SK-N-SH (cell line): Measurements from ENCODE around the gene APBA2. TPM values are rescaled to one million over a fixed set of nuclear protein-coding genes. Genes with fewer than 3 reads are reported as not detected.

Experiments used
- CTCF ChIA-PET: fragments of 300-600, 350-600 bp; formaldehyde crosslinking; extraction: SDS; loops from one replicate; lab custom pipeline; 2021; lab: Yijun Ruan, JAX
- POLR2A ChIA-PET: fragments of 350-600 bp; sonication (Branson Sonifier 250); formaldehyde crosslinking; extraction: SDS; loops from one replicate; lab custom pipeline; 2020; ENCODE audit warnings: antibody characterized with exemption, inconsistent platforms; lab: Yijun Ruan, JAX
- DNase-seq: peaks from one replicate; pipeline ENCODE4 v3.0.0; 2012
- H2AFZ ChIP-seq: fragments of 200-600 bp; sonication (generic); 2 replicates; pipeline ENCODE4 v1.8.1; 2016; ENCODE audit warnings: antibody characterized with exemption, mild to moderate bottlenecking, low read depth
- H3F3A ChIP-seq: fragments of 200-600 bp; sonication (generic); replicated peaks from 2 replicates; pipeline ENCODE3; 2016; ENCODE audit warnings: antibody characterized with exemption, mild to moderate bottlenecking; ENCODE audit not compliant: insufficient read depth
- H3K27ac ChIP-seq, 2 experiments: fragments of 200-500 bp in 1 of 2; fragments of 200-600 bp in 1 of 2; sonication (Bioruptor generic) in 1 of 2; sonication (generic), shearing (Covaris generic) in 1 of 2; 2 replicates each; pipeline versions ENCODE4 v1.5.1 to v1.6.1; 2014 to 2016; ENCODE audit warnings: low read depth in 2 of 2, inconsistent platforms in 1 of 2, low read length in 1 of 2, mild to moderate bottlenecking in 1 of 2, mixed read lengths in 1 of 2
- H3K27me3 ChIP-seq: fragments of 200-600 bp; sonication (generic), shearing (Covaris generic); 2 replicates; pipeline ENCODE4 v1.6.1; 2016; ENCODE audit warnings: mixed run types; ENCODE audit not compliant: insufficient read depth
- H3K36me3 ChIP-seq, 2 experiments: fragments of 200-500 bp in 1 of 2; fragments of 200-600 bp in 1 of 2; sonication (Bioruptor generic) in 1 of 2; sonication (generic) in 1 of 2; replicated peaks in 1 of 2; 2 replicates each; pipeline versions ENCODE3 to v1.5.1; 2014 to 2016; ENCODE audit warnings: low read length in 1 of 2, mild to moderate bottlenecking in 1 of 2; ENCODE audit not compliant: insufficient read depth in 2 of 2, control insufficient read depth in 1 of 2
- H3K4me1 ChIP-seq, 2 experiments: fragments of 200-500 bp in 1 of 2; fragments of 200-600 bp in 1 of 2; sonication (Bioruptor generic) in 1 of 2; sonication (generic), shearing (Covaris generic) in 1 of 2; 2 replicates each; pipeline versions ENCODE4 v1.5.1 to v1.6.1; 2014 to 2016; ENCODE audit warnings: low read depth in 1 of 2, low read length in 1 of 2, mixed run types in 1 of 2; ENCODE audit not compliant: insufficient read depth in 2 of 2, control insufficient read depth in 1 of 2
- H3K4me2 ChIP-seq: fragments of 200-600 bp; sonication (generic), shearing (Covaris generic); 2 replicates; pipeline ENCODE4 v1.6.1; 2017; ENCODE audit warnings: mixed run types
- H3K4me3 ChIP-seq, 2 experiments: fragments of 200-500 bp in 1 of 2; fragments of 200-600 bp in 1 of 2; sonication (Bioruptor generic) in 1 of 2; sonication (generic), shearing (Covaris generic) in 1 of 2; 2 replicates each; pipeline versions ENCODE4 v1.5.1 to v1.8.1; 2014 to 2016; ENCODE audit warnings: low read depth in 2 of 2, inconsistent platforms in 1 of 2, low read length in 1 of 2, mild to moderate bottlenecking in 1 of 2, mixed read lengths in 1 of 2, moderate library complexity in 1 of 2
- H3K79me2 ChIP-seq: fragments of 200-600 bp; sonication (generic); 2 replicates; pipeline ENCODE4 v1.8.1; 2017; ENCODE audit warnings: mild to moderate bottlenecking; ENCODE audit not compliant: insufficient read depth
- H3K9ac ChIP-seq: fragments of 200-600 bp; sonication (generic); 2 replicates; pipeline ENCODE4 v1.6.1; 2017; ENCODE audit warnings: mixed run types
- H3K9me2 ChIP-seq: fragments of 200-600 bp; sonication (generic); 2 replicates; pipeline ENCODE4 v1.6.1; 2017; ENCODE audit warnings: mixed run types
- H3K9me3 ChIP-seq: fragments of 200-600 bp; sonication (generic); 2 replicates; pipeline ENCODE4 v1.6.1; 2017; ENCODE audit warnings: mixed run types, mild to moderate bottlenecking, moderate library complexity
- H4K20me1 ChIP-seq: fragments of 200-600 bp; sonication (generic); 2 replicates; pipeline ENCODE4 v1.6.1; 2017; ENCODE audit warnings: mild to moderate bottlenecking, mixed run types; ENCODE audit not compliant: insufficient read depth
- EP300 ChIP-seq, 2 experiments: IDR thresholded peaks; 2 replicates each; pipeline versions ENCODE4 v1.4.0 to v1.6.1; 2012; ENCODE audit warnings: borderline replicate concordance in 1 of 2, low read depth in 1 of 2, low read length in 1 of 2
- FOXJ3 ChIP-seq: sonication (generic); formaldehyde crosslinking; IDR thresholded peaks from 2 replicates; pipeline ENCODE4 v1.5.1; 2020; ENCODE audit warnings: mild to moderate bottlenecking, missing genetic modification reagents
- FOXM1 ChIP-seq: IDR thresholded peaks from 2 replicates; pipeline ENCODE4 v1.4.0; 2012; ENCODE audit warnings: low read depth, mild to moderate bottlenecking
- NFIC ChIP-seq: IDR thresholded peaks from 2 replicates; pipeline ENCODE4 v1.4.0; 2012; ENCODE audit warnings: borderline replicate concordance
- NRF1 ChIP-seq: IDR thresholded peaks from 2 replicates; pipeline ENCODE4 v1.6.1; 2012; ENCODE audit warnings: low read depth, mild to moderate bottlenecking, low read length
- RAD21 ChIP-seq: IDR thresholded peaks from 2 replicates; pipeline ENCODE4 v1.6.1; 2012; ENCODE audit warnings: mild to moderate bottlenecking, low read length
- SIN3A ChIP-seq: IDR thresholded peaks from 2 replicates; pipeline ENCODE4 v1.6.1; 2012; ENCODE audit warnings: low read depth, mild to moderate bottlenecking, low read length, moderate library complexity, borderline replicate concordance
- TCF12 ChIP-seq: IDR thresholded peaks from 2 replicates; pipeline ENCODE4 v1.4.0; 2012
- TEAD4 ChIP-seq: IDR thresholded peaks from 2 replicates; pipeline ENCODE4 v1.4.0; 2012; ENCODE audit warnings: mild to moderate bottlenecking, borderline replicate concordance; ENCODE audit not compliant: insufficient read depth
- WGBS: methylation state at CpG from one replicate; pipeline ENCODE4 v1.1.6; 2017; ENCODE audit warnings: low lambda C conversion rate; 5-methylcytosine and 5-hydroxymethylcytosine counted together
- polyA plus RNA-seq, 3 experiments: library from polyadenylated mRNA; depleted of rRNA; stranded (reverse); fragments of >200 nt; gene quantifications; 2 replicates each; pipeline ENCODE4 v1.2.3, GENCODE V29; 2012
- TF ChIP-seq, protein P1 (sequence below): IDR thresholded peaks from 2 replicates; pipeline ENCODE4 v1.6.1; 2012; ENCODE audit warnings: mild to moderate bottlenecking, low read depth, low read length, moderate library complexity
- TF ChIP-seq, protein P2 (sequence below): IDR thresholded peaks from 2 replicates; pipeline ENCODE4; 2012
- TF ChIP-seq, protein P3 (sequence below): IDR thresholded peaks from 2 replicates; pipeline ENCODE4 v1.4.0; 2012; ENCODE audit warnings: low read depth, borderline replicate concordance
- TF ChIP-seq, protein P4 (sequence below): IDR thresholded peaks from 2 replicates; pipeline ENCODE4 v1.4.0; 2012; ENCODE audit warnings: low read depth

The APBA2 gene
- polyA plus RNA-seq, 1 of the 3 experiments (the other 2 are of a cell fraction), result 12.7 TPM

DNA sequence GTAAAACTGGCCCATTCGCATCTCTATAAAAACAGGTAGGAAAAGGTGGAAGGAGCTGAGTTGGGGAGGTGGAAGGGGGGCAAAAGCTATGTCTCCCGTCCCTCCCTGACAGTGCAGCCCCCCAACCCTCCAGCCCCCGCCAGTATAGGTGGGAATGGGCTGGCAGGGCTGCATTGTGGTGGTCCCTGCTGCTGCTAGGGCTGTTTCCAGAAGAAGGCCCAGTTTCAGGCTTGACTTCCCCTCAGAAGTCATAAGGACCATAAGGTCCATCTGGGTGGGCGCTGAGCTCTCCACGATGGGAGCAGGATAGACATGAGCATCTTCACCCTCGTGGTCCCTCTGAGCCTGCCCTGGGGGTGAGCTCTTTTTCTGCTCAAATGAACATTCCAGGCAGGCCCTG, 44.2 kb downstream of the APBA2 start:
- no peak overlapping the region for H3K9ac ChIP-seq
- H3K79me2 ChIP-seq, result no peaks in the 10 kb centered on the region
- no peaks in the 10 kb centered on the region for H3F3A ChIP-seq
- H3K36me3 ChIP-seq, result no peaks in the 10 kb centered on the region
- POLR2A ChIA-PET, result no interaction called here
- WGBS, result 67% methylated on average over 6 of the region's 6 CpGs
- no peak for DNase-seq
- H3K27me3 ChIP-seq, result no peaks in the 10 kb centered on the region
- TF ChIP-seq, protein P1, sequence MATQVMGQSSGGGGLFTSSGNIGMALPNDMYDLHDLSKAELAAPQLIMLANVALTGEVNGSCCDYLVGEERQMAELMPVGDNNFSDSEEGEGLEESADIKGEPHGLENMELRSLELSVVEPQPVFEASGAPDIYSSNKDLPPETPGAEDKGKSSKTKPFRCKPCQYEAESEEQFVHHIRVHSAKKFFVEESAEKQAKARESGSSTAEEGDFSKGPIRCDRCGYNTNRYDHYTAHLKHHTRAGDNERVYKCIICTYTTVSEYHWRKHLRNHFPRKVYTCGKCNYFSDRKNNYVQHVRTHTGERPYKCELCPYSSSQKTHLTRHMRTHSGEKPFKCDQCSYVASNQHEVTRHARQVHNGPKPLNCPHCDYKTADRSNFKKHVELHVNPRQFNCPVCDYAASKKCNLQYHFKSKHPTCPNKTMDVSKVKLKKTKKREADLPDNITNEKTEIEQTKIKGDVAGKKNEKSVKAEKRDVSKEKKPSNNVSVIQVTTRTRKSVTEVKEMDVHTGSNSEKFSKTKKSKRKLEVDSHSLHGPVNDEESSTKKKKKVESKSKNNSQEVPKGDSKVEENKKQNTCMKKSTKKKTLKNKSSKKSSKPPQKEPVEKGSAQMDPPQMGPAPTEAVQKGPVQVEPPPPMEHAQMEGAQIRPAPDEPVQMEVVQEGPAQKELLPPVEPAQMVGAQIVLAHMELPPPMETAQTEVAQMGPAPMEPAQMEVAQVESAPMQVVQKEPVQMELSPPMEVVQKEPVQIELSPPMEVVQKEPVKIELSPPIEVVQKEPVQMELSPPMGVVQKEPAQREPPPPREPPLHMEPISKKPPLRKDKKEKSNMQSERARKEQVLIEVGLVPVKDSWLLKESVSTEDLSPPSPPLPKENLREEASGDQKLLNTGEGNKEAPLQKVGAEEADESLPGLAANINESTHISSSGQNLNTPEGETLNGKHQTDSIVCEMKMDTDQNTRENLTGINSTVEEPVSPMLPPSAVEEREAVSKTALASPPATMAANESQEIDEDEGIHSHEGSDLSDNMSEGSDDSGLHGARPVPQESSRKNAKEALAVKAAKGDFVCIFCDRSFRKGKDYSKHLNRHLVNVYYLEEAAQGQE, result no peak
- TF ChIP-seq SIN3A (no peak), RAD21 (no peak), FOXM1 (no peak), NFIC (no peak), FOXJ3 (CRISPR knock-in tag) (no peak), EP300 (IDR thresholded peaks at IDR 0.05; ENCODE audit: borderline replicate concordance in 1 of 2, low read depth in 1 of 2, low read length in 1 of 2) (no peak), NRF1 (no peak), TCF12 (no peak), TEAD4 (no peak)
- TF ChIP-seq, protein P2, sequence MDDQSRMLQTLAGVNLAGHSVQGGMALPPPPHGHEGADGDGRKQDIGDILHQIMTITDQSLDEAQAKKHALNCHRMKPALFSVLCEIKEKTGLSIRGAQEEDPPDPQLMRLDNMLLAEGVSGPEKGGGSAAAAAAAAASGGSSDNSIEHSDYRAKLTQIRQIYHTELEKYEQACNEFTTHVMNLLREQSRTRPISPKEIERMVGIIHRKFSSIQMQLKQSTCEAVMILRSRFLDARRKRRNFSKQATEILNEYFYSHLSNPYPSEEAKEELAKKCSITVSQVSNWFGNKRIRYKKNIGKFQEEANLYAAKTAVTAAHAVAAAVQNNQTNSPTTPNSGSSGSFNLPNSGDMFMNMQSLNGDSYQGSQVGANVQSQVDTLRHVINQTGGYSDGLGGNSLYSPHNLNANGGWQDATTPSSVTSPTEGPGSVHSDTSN, result no peak
- TF ChIP-seq, protein P3, sequence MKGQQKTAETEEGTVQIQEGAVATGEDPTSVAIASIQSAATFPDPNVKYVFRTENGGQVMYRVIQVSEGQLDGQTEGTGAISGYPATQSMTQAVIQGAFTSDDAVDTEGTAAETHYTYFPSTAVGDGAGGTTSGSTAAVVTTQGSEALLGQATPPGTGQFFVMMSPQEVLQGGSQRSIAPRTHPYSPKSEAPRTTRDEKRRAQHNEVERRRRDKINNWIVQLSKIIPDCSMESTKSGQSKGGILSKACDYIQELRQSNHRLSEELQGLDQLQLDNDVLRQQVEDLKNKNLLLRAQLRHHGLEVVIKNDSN, result no peak
- TF ChIP-seq, protein P4, sequence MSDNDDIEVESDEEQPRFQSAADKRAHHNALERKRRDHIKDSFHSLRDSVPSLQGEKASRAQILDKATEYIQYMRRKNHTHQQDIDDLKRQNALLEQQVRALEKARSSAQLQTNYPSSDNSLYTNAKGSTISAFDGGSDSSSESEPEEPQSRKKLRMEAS, result no peak
- H3K4me2 ChIP-seq, result no peak overlapping the region
- no peaks in the 10 kb centered on the region for H4K20me1 ChIP-seq
- no peak overlapping the region for H2AFZ ChIP-seq
- H3K4me1 ChIP-seq, result peaks cover 0 to 15% of the 10 kb centered on the region in 2 experiments; a peak in 1 of 4 replicates
- H3K27ac ChIP-seq, result no peak overlapping the region
- H3K9me3 ChIP-seq, result no peaks in the 10 kb centered on the region
- H3K4me3 ChIP-seq, result no peak overlapping the region
- CTCF ChIA-PET, result interaction anchor here (1.1 to 1.7 kb wide), 2 partner anchors 11 to 17 kb away, joined by 4 to 5 read pairs; no protein-coding TSS in a partner anchor
- no peaks in the 10 kb centered on the region for H3K9me2 ChIP-seq
